GM18861 (cell line): ENCODE data around the gene SLC10A3.

ENCODE experiments used
- ATAC-seq: cut with Tn5 transposase; IDR thresholded peaks from one replicate; pipeline ENCODE4 v1.9.1; 2021; ENCODE audit not compliant: unreplicated experiment

Gene SLC10A3

GRCh38 chrX:154490414-154491083 lies at the start of gene SLC10A3:
Gene SLC10A3, minus strand, starts transcription at chrX:154490629. Its CDS starts 1,689 bp downstream, at chrX:154488940.
- ATAC-seq: peak; percentile 73

DNA sequence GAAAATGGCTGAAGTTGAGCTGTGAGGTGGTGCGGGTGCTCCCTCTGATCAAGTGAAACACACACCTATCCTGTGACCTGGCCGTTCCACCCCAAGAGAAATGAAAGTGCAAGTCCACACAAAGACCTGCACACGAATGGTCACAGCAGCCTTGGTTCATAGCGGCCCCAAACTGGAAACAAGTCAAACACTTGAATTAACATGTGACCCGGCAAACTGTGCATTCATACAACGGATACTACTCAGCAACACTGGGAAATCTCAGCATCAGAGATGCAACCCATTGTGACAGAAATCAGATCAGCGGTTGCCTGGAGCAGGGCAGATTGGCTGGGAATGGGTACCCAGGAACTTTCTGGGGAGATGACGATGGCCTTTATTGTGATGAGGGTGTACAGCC lies 48.6 kb upstream of the SLC10A3 start:
- ATAC-seq: no peak

DNA sequence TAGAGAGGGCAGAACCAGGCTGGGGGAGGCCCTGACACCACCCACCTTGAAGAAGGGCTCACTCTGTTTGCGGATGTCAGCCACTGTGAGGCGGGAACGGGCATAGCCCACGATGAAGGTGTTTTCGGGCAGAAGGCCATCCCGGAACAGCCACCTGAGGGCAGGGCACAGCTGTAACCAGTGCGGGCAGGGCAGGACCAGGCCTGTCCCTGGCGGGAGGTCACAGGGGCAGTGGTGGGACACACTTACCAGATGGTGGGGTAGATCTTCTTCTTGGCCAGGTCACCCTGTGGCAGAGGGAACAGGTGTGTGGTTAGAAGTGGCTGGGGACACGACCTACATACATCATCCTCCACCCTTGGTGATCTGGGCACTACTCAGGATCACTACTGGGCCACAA lies 45.5 kb upstream of the SLC10A3 start:
- no peak for ATAC-seq

DNA sequence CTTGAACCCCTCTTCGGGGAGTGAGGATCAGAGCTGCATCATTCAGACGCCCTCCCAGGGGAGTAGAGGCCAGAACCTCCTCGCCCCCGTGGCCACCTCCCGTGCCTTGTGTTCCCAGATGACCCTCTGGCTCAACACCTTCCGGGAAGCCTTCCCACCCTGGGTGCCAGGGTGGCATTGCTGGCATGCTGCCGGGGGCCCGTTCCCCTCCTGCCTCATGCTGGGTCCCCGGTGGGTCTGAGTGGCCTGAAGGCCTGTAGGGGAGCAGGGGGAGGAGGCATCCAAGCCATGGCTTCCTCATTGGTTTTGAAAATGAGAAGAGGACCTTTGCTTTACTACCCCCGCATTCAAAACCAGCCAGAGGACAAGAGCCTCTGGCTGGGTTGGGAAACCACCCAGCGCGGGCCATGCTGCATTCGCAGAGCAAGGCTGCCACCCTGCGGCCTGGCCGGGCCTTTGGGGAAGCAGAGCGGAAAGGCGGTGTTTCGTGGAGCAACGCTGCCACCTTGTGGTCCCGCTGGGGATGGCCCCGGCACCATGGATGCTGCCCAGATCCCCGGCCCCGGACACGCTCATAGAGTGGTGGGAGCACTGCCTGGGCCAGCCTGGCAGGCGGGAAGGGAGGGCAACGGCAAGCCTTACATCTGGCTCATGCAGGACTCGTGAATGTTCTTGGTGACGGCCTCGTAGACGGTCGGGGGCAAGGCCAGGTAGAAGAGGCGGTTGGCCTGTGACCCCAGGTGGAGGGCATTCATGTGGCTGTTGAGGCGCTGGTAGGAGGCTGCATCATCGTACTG lies 44.3 kb upstream of the SLC10A3 start:
- peak; percentile 93 for ATAC-seq

DNA sequence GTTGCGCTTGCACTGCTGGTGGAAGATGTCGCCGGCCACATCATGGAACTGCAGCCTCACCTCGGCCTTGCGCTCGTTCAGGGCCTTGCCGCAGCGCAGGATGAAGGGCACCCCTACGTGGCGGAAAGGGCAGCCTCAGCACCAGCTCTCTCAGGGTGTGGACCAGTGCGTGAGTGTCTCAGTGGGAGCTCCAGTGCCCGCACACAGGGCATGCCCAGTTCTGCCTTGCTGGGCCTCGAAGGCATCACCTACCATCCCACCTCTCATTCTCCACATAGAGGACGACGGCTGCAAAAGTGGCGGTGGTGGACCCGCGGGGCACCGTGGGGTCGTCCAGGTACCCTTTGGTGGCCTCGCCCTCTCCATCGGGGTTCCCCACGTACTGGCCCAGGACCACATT lies 42.3 kb upstream of the SLC10A3 start:
- no peak for ATAC-seq

DNA sequence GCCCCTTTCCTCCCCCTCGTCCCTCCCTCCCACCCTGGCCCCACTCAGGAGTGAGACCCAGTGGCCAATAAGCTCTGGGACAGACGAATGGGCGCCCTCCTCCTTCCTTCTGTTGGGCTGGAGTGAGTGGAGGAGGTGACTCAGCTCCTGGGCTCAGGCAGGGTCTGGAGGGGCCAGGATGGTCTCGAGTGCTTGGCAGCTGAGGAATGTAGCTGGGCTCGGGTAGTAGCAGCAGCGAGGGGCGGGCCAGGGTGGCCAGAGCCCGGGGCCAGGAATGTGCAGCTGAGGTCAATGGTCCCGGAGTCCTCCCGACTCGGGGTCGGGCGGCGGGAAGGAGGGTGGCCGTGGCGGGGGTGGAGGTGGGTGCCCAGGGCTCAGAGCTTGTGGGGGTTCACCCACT lies 41.2 kb upstream of the SLC10A3 start:
- ATAC-seq: no peak

DNA sequence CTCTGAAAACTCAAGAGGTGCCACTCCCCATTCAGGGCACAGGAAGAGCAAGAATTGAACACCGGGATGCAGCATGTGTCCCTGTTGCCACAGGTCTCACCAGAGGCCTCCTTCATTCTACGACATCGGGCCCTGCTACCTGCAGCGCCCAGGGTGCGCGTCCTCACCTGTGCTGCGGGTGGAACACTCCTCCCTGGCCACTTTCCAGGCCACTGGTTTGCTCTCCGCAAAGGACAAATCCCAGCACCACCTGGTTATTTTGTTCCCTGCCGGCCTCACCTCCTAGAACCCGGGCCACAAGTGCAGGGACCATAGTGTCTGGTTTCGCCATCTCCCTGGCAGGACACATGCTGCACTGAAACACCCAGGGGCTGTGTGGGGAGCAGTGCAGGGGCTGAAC lies 39.9 kb upstream of the SLC10A3 start:
- ATAC-seq: no peak

GRCh38 chrX:154529206-154529612 lies 38.8 kb upstream of the SLC10A3 start:
- ATAC-seq: no peak

- ATAC-seq: peak; percentile 60
Measured at GRCh38 chrX:154526901-154527675, 36.7 kb upstream of the SLC10A3 start.

DNA sequence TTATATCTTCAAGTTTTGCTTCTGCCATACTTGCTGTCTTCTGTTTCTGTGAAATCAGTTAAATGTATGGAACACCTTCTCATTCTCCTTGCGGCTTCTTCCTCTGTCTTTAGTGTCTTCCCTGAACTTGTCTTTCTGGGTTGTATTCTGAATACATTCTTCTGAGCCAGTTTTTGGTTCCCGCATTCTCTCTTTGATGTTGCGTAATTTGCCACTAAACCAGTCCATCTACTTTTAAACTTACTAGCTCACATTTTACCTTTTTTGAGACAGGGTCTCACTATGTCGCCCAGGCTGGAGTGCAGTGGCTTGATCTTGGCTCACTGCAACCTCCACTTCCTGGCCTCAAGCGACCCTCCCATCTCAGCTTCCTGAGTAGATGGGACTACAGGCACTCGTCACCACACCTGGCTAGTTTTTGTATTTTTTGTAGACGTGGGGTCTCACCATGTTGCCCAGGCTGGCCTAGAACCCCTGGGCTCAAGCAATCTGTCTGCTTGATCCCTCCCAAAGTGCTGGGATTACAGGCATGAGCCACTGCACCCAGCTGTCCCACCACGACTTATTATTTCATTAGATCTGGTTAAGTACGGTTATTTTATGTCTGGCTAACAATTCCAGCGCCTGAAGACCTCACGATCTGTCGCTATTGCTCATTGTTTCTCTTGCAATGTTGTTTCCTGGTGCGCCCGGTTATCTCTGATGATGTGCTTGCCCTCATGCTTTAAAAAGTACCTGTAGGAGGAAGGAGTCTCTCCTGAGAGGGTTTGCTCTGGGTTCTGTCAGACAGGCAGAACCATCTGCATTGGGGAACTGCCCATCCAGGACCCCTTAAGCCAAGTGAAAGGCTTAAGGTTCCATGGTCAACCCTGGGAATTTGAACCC lies 35.4 kb upstream of the SLC10A3 start:
- no peak for ATAC-seq

DNA sequence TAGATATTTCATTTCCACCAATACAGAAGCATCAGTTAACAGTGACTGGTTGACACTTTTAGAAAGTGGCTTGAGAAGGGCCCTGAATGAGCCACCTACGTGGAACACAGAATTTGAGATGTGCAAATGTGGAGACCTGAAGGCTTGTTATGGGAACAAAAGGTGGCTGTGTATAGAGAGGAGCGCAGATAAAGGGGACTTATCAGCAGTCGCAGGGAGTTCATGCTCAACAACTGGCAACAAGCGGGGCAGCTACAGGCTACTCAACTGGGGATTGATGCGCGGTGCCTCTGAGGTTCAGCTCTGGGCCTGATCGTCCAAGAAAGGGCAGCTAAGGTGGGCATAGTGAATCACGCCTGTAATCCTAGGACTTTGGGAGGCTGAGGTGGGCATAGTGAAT lies 29.0 kb upstream of the SLC10A3 start:
- no peak for ATAC-seq

- ATAC-seq: no peak
Measured at GRCh38 chrX:154517101-154517781, 26.8 kb upstream of the SLC10A3 start.

DNA sequence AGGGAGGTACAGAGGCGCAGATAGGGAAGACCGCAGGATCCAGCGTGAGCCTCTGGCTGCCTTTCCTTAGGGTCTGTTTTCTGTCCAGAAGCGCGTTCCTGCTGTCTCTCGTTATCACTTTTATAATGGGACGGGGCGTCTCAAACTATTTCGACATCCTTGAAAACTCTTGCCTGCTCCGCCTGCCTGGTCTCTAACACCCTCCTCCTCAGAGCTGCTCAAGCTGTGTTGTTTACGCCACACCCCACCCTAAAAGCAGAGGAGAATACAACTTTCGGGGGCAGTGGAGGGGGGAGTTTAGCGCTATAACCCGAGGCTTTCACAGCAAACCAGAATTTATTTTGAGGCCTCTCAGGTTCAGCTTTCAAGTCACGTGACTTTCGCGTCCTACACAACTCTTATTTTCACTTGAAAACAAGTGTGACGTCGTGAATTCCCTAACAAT lies 26.2 kb upstream of the SLC10A3 start:
- ATAC-seq: no peak

GRCh38 chrX:154515966-154516655 lies 25.7 kb upstream of the SLC10A3 start, which contains the start of gene FAM3A:
Gene FAM3A, minus strand, starts transcription at chrX:154516232. Its CDS starts 460 bp downstream, at chrX:154515772.
- peak; percentile 78 for ATAC-seq

DNA sequence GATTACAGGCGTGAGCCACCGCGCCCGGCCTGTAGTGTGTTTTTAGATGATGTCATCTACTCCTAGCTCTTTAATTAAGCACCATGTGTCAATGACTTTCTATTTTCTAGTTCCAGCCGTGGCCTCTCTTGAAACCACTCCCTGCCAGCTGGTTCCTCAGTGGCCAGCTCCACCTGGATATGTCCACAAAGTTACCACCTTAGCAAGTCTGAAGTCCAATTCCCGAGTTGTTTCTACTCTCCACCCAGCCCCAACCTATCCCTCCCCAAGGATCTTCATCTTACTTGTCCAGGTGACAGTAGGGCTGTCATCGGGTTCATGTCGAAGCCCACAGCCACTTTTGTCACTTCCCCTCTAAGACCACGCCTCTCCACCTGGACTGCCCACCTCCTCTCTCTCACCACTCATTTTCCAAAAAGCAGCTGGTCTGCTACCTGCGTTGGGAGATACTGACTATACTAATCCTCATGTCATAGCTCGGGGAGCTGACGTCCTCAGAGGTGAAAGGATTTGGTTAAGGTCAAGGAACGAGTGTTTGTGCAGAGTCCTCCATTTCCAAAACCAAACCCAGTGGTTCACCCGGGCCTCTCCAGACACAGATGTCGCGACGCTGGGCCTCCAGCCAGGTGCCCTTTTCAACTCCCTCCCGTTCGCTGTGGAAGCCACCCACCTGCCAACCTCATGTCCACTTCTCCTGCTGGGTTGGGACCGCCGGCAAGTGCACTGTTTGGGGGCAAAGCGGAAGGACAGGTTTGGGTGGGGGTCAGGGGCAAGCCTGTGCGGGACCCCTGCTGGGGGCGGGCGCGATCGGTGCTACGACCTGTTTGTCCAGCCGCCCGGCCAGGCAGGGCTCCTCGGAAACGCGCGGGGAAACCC lies 24.9 kb upstream of the SLC10A3 start:
- ATAC-seq: no peak

GRCh38 chrX:154513716-154514115 lies 23.3 kb upstream of the SLC10A3 start:
- no peak for ATAC-seq

GRCh38 chrX:154512879-154513553 lies 22.6 kb upstream of the SLC10A3 start:
- no peak for ATAC-seq

DNA sequence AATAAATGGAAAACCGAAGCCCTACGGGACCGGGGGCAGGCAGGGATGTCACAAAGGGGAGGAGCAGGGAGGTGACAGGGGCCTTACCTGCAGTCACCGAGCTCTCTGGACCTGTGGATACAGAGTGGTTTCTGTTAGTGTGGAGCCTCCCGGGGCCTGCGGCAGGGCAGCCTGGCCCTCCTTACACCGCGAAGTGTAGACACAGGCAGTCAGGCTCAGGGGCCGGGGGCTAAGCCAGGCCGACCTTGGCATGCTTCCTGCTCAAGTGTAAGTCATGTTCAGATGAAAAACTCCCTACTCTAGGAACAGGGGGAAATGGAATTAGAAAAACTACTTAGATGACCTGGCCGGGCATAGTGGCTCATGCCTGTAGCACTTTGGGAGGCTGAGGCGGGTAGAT lies 21.3 kb upstream of the SLC10A3 start:
- no peak for ATAC-seq
